ENCODE measurements around the gene PACRG.

The PACRG gene

DNA sequence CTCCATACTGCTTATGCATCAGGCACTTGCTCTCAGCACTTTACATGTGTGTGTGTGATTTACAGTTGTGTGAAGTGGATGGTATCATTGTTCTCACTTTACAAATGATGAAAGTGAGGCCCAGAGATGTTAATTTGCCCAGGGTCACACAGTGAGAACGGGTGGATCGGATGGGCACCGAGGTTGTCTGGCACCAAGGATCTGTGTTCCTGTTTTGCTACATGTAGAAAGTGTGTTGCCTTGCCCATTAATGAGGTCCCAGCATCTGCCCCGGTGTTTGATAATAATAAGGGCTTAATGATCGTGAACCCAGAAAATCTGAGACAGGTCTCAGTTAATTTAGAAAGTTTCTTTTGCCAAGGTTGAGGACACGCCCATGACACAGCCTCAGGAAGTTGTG is 470.6 kb downstream of the PACRG start:
- TF ChIP-seq, protein P1, sequence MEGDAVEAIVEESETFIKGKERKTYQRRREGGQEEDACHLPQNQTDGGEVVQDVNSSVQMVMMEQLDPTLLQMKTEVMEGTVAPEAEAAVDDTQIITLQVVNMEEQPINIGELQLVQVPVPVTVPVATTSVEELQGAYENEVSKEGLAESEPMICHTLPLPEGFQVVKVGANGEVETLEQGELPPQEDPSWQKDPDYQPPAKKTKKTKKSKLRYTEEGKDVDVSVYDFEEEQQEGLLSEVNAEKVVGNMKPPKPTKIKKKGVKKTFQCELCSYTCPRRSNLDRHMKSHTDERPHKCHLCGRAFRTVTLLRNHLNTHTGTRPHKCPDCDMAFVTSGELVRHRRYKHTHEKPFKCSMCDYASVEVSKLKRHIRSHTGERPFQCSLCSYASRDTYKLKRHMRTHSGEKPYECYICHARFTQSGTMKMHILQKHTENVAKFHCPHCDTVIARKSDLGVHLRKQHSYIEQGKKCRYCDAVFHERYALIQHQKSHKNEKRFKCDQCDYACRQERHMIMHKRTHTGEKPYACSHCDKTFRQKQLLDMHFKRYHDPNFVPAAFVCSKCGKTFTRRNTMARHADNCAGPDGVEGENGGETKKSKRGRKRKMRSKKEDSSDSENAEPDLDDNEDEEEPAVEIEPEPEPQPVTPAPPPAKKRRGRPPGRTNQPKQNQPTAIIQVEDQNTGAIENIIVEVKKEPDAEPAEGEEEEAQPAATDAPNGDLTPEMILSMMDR (IDR thresholded peaks at IDR 0.05) = no peak
- no peak overlapping the region for H3K4me3 ChIP-seq
- DNase-seq (ENCODE audit: low spot score) = no peak
- no peak overlapping the region for H3K27ac ChIP-seq

GRCh38 chr6:163199371-163199770 is 471.6 kb downstream of the PACRG start:
- no peak for DNase-seq (ENCODE audit: low spot score)
- Histone ChIP-seq H3K4me3 (no peak overlapping the region), H3K27ac (no peak overlapping the region)
- TF ChIP-seq, protein P1 (IDR thresholded peaks at IDR 0.05) = no peak

DNA sequence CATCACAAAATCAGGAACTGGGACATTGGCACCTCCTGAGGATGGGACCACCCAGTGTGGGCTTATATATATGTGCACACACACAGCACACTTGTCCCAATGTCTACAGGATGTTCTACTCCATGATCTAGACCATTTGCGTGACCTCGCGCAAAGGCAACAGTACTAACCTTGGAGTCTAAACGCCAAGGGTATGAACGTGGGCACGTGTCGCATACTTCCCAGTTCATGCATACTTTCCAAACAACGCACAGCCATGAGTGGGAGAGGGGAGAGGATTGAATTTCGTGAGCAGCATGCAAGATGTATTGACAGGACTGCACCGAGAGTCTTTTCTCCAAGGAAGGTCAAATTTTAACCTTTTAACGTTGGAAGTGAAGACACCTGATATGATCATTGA is 472.5 kb downstream of the PACRG start:
- TF ChIP-seq, protein P1 (IDR thresholded peaks at IDR 0.05) = no peak
- no peak overlapping the region for H3K27ac ChIP-seq
- no peak for DNase-seq (ENCODE audit: low spot score)
- no peak overlapping the region for H3K4me3 ChIP-seq

GRCh38 chr6:163200694-163201093 is 472.9 kb downstream of the PACRG start:
- H3K4me3 ChIP-seq = no peak overlapping the region
- TF ChIP-seq, protein P1 (IDR thresholded peaks at IDR 0.05) = no peak
- H3K27ac ChIP-seq = no peak overlapping the region
- DNase-seq (ENCODE audit: low spot score) = no peak

- no peak for DNase-seq (ENCODE audit: low spot score)
- Histone ChIP-seq H3K27ac (no peak overlapping the region), H3K4me3 (no peak overlapping the region)
- TF ChIP-seq, protein P1 (IDR thresholded peaks at IDR 0.05) = no peak
Measured at GRCh38 chr6:163201855-163202254, 474.1 kb downstream of the PACRG start.

DNA sequence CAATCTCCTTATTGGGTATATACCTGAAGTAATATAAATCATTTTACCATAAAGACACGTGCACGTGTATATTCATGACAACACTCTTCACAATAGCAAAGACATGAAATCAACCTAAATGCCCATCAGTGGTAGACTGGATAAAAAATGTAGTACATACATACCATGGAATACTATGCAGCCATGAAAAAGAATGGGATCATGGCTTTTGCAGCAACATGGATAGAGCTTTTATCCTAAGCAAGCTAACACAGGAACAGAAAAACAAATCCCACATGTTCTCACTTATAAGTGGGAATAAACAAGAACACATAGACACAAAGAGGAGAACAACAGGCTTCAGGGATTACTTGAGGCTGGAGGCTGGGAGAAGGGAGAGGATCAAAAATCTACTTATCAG is 478.4 kb downstream of the PACRG start:
- Histone ChIP-seq H3K4me3 (no peak overlapping the region), H3K27ac (no peak overlapping the region)
- TF ChIP-seq, protein P1 (IDR thresholded peaks at IDR 0.05) = no peak
- DNase-seq (ENCODE audit: low spot score) = no peak

GRCh38 chr6:163207431-163208383 is 479.9 kb downstream of the PACRG start:
- DNase-seq (ENCODE audit: low spot score) = no peak
- TF ChIP-seq, protein P1 (IDR thresholded peaks at IDR 0.05) = no peak
- no peak overlapping the region for H3K27ac ChIP-seq
- no peak overlapping the region for H3K4me3 ChIP-seq
